ENCODE results near the gene EEF2K. TPM values are rescaled to one million over a fixed set of nuclear protein-coding genes. Genes with fewer than 3 reads are reported as not detected.

The EEF2K gene
- total RNA-seq, 1 experiment from 2014 or later: 31.0 TPM

DNA sequence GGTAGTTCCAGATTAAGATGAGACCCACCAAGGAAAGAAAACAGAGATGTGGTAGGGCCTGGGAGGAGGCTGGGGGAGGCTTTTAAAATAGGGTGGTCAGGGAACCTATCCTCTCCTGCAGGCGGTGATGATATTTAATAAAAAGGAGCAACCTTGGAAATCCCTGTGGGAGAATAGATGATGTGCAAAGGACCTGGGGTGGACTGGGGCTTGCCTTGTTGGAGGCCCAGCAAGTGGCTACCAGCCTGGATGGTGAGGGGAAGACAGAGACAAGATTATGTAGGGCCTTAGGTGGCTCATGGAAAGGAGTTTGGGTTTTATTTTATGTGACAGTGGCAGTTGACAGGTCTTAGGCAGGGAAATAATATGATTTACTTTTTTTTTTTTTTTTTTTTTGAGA is 93.0 kb downstream of the EEF2K start:
- Histone ChIP-seq H3K9me2 (ENCODE audit: insufficient read depth) (no peaks in the 10 kb centered on the region), H3K9me3 (ENCODE audit: control insufficient read depth in 1 of 2, insufficient read depth in 1 of 2, low read depth in 1 of 2, low read length in 2 of 2) (no peaks in the 10 kb centered on the region), H2AFZ (ENCODE audit: low read depth, low read length, poor library complexity, severe bottlenecking) (no peak overlapping the region), H3K4me1 (ENCODE audit: control insufficient read depth in 1 of 2, insufficient read depth in 2 of 2, low read length in 2 of 2) (peaks cover 6 to 19% of the 10 kb centered on the region in 2 experiments; a peak in 3 of 4 replicates), H3K79me2 (ENCODE audit: insufficient read depth, low read length) (peaks cover 64% of the 10 kb centered on the region), H3K36me3 (ENCODE audit: control insufficient read depth in 1 of 2, insufficient read depth in 2 of 2, low read length in 2 of 2) (peaks cover 0 to 19% of the 10 kb centered on the region in 2 experiments; a peak in 1 of 4 replicates), H3K27me3 (ENCODE audit: insufficient read depth, low read length) (no peaks in the 10 kb centered on the region), H3K27ac (ENCODE audit: low read depth, low read length) (peak overlapping the region; percentile 38; the same call in 1 of the 2 replicates), H3K4me2 (ENCODE audit: low read length) (peak overlapping the region; percentile 93), H3K9ac (ENCODE audit: low read length) (no peak overlapping the region), H3K4me3 (replicated peaks in 1 of 2; ENCODE audit: low read depth in 1 of 2, low read length in 2 of 2) (peak overlapping the region; percentile 83 to 92; a peak in 3 of 4 replicates), H4K20me1 (ENCODE audit: insufficient read depth) (no peaks in the 10 kb centered on the region; the same call in 1 of the 2 replicates)
- TF ChIP-seq POLR2A (IDR thresholded peaks at IDR 0.05; ENCODE audit: borderline replicate concordance, extremely low read depth, insufficient read depth, insufficient read length) (no peak), POLR2AphosphoS5 (IDR thresholded peaks at IDR 0.05; ENCODE audit: low read depth, low read length) (no peak)
- TF ChIP-seq, protein P1, sequence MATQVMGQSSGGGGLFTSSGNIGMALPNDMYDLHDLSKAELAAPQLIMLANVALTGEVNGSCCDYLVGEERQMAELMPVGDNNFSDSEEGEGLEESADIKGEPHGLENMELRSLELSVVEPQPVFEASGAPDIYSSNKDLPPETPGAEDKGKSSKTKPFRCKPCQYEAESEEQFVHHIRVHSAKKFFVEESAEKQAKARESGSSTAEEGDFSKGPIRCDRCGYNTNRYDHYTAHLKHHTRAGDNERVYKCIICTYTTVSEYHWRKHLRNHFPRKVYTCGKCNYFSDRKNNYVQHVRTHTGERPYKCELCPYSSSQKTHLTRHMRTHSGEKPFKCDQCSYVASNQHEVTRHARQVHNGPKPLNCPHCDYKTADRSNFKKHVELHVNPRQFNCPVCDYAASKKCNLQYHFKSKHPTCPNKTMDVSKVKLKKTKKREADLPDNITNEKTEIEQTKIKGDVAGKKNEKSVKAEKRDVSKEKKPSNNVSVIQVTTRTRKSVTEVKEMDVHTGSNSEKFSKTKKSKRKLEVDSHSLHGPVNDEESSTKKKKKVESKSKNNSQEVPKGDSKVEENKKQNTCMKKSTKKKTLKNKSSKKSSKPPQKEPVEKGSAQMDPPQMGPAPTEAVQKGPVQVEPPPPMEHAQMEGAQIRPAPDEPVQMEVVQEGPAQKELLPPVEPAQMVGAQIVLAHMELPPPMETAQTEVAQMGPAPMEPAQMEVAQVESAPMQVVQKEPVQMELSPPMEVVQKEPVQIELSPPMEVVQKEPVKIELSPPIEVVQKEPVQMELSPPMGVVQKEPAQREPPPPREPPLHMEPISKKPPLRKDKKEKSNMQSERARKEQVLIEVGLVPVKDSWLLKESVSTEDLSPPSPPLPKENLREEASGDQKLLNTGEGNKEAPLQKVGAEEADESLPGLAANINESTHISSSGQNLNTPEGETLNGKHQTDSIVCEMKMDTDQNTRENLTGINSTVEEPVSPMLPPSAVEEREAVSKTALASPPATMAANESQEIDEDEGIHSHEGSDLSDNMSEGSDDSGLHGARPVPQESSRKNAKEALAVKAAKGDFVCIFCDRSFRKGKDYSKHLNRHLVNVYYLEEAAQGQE (IDR thresholded peaks at IDR 0.05; ENCODE audit: low read depth): no peak
- TF ChIP-seq, protein P2, sequence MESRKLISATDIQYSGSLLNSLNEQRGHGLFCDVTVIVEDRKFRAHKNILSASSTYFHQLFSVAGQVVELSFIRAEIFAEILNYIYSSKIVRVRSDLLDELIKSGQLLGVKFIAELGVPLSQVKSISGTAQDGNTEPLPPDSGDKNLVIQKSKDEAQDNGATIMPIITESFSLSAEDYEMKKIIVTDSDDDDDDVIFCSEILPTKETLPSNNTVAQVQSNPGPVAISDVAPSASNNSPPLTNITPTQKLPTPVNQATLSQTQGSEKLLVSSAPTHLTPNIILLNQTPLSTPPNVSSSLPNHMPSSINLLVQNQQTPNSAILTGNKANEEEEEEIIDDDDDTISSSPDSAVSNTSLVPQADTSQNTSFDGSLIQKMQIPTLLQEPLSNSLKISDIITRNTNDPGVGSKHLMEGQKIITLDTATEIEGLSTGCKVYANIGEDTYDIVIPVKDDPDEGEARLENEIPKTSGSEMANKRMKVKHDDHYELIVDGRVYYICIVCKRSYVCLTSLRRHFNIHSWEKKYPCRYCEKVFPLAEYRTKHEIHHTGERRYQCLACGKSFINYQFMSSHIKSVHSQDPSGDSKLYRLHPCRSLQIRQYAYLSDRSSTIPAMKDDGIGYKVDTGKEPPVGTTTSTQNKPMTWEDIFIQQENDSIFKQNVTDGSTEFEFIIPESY (IDR thresholded peaks at IDR 0.05; ENCODE audit: extremely low read depth, insufficient replicate concordance, low read length): no peak
- CTCF ChIA-PET: interaction anchor here (1.0 kb wide), 1 partner anchor 93 kb away, joined by 8 read pairs; the partner anchor contains the start of gene EEF2K
- POLR2A ChIA-PET: interaction anchor here (0.6 to 1.3 kb wide), 2 partner anchors 12 to 108 kb away, joined by 3 read pairs; no protein-coding TSS in a partner anchor
- RAD21 ChIA-PET (ENCODE audit: low non-redundant PET in 1 of 2, low total read pairs in 2 of 2, uncharacterized antibody in 2 of 2, unreplicated experiment in 2 of 2): interaction anchor here in 1 of 2 experiments (1.5 kb wide), 1 partner anchor 99 kb away, joined by 5 read pairs; no protein-coding TSS in a partner anchor
- intact Hi-C loops (cut with micrococcal nuclease): loop anchor here (10.0 kb wide), 1 partner anchor 294 kb away; the partner anchor contains the start of genes MOSMO and PDZD9
- no peak for ATAC-seq
- DNase-seq (ENCODE audit: low read depth, low spot score): no peak
- no TSS peak for BruUV-seq (replicated peaks)
